Esophagus muscularis mucosa (tissue), 4 donors: ENCODE measurements around the gene SRD5A2. TPM values are rescaled to one million over a fixed set of nuclear protein-coding genes. Genes with fewer than 3 reads are reported as not detected.

Source experiments
- DNase-seq: peaks from one replicate; pipeline ENCODE4 v3.0.0-alpha.2; 2017; ENCODE audit errors: extremely low spot score
- H3K27ac ChIP-seq, 4 donors: fragments of 200-600 bp; sonication (generic); replicated peaks in 1 of 4; 1 replicate in 3 of 4; 2 replicates in 1 of 4; pipeline ENCODE4 v1.5.1; 2016 to 2019; ENCODE audit warnings: mild to moderate bottlenecking in 1 of 4
- H3K27me3 ChIP-seq, 4 donors: fragments of 200-600 bp; sonication (generic); one replicate each; pipeline versions ENCODE4 v1.5.1 to v1.6.0; 2016 to 2019
- H3K36me3 ChIP-seq, 4 donors: fragments of 200-600 bp; sonication (generic); one replicate each; pipeline ENCODE4 v1.5.1; 2016 to 2019
- H3K4me1 ChIP-seq, 4 donors: fragments of 200-600 bp; sonication (generic); one replicate each; pipeline ENCODE4 v1.5.1; 2016 to 2019
- H3K4me3 ChIP-seq, 4 donors: fragments of 200-600 bp; sonication (generic); 1 replicate in 2 of 4; 2 replicates in 2 of 4; pipeline ENCODE4 v1.5.1; 2016 to 2019; ENCODE audit warnings: mild to moderate bottlenecking in 4 of 4, moderate library complexity in 1 of 4
- H3K9me3 ChIP-seq, 4 donors: fragments of 200-600 bp; sonication (generic); 1 replicate in 3 of 4; 2 replicates in 1 of 4; pipeline ENCODE4 v1.5.1; 2016 to 2019
- CTCF ChIP-seq, 3 experiments: fragments of 200-600 bp in 2 of 3; fragments of 450-650 bp in 1 of 3; sonication (generic) in 2 of 3; IDR thresholded peaks; one replicate each; pipeline ENCODE4 v1.5.1; 2017 to 2019; ENCODE audit warnings: antibody characterized with exemption in 3 of 3, mild to moderate bottlenecking in 2 of 3, moderate library complexity in 1 of 3
- EP300 ChIP-seq: sonication (generic); formaldehyde crosslinking; IDR thresholded peaks from one replicate; pipeline ENCODE4 v1.6.1; 2017; ENCODE audit warnings: antibody characterized with exemption
- POLR2A ChIP-seq: fragments of 450-650 bp; IDR thresholded peaks from one replicate; pipeline ENCODE4 v1.6.1; 2017; ENCODE audit warnings: antibody characterized with exemption, moderate library complexity, mild to moderate bottlenecking, low read depth
- POLR2AphosphoS5 ChIP-seq, 2 donors: sonication (generic); formaldehyde crosslinking; IDR thresholded peaks; one replicate each; pipeline ENCODE4 v1.6.1; 2017; ENCODE audit warnings: antibody characterized with exemption in 2 of 2
- WGBS: methylation state at CpG from one replicate; pipeline ENCODE4 v1.1.5; 2018; 5-methylcytosine and 5-hydroxymethylcytosine counted together
- intact Hi-C: fragments of 100-400 bp; cut with DNase I; formaldehyde crosslinking; loops from one replicate; pipeline ENCODE4 v1.15.1; 2023
- total RNA-seq, 4 donors: library from RNA; depleted of rRNA; stranded (reverse); fragments of >200 nt; gene quantifications; one replicate each; pipeline versions ENCODE4 v1.1.0 to v1.2.1, GENCODE V29; 2016

The SRD5A2 gene
- total RNA-seq, 4 donors from 2014 or later: 0.06 TPM; not detected in 3

- H3K9me3 ChIP-seq: peaks cover 0 to 15% (median 11%) of the 10 kb centered on the region in 4 donors
- no peaks in the 10 kb centered on the region for H3K4me1 ChIP-seq
- WGBS: 92% methylated on average over 7 of the region's 10 CpGs
- H3K4me3 ChIP-seq: no peak overlapping the region
- H3K27ac ChIP-seq: no peak overlapping the region
- intact Hi-C loops: no loop called here
- no peaks in the 10 kb centered on the region for H3K36me3 ChIP-seq
- H3K27me3 ChIP-seq: no peaks in the 10 kb centered on the region
- no peak for DNase-seq
- no peak for TF ChIP-seq EP300
- TF ChIP-seq POLR2AphosphoS5 (IDR thresholded peaks at IDR 0.05): no peak
- TF ChIP-seq CTCF (IDR thresholded peaks at IDR 0.05): no peak
- no peak for TF ChIP-seq POLR2A
These were observed 12.0 kb downstream of the SRD5A2 start for GRCh38 chr2:31568585-31569201.

GRCh38 chr2:31567679-31568078 lies 13.1 kb downstream of the SRD5A2 start:
- intact Hi-C loops: no loop called here
- Histone ChIP-seq H3K4me3 (no peak overlapping the region), H3K9me3 (peaks cover 0 to 15% (median 11%) of the 10 kb centered on the region in 4 donors), H3K36me3 (no peaks in the 10 kb centered on the region), H3K27ac (no peak overlapping the region), H3K27me3 (no peaks in the 10 kb centered on the region), H3K4me1 (no peaks in the 10 kb centered on the region)
- TF ChIP-seq EP300: no peak
- no peak for TF ChIP-seq POLR2AphosphoS5 (IDR thresholded peaks at IDR 0.05)
- no peak for TF ChIP-seq POLR2A
- no peak for TF ChIP-seq CTCF (IDR thresholded peaks at IDR 0.05)
- 77% methylated on average over 2 of the region's 3 CpGs for WGBS
- no peak for DNase-seq

GRCh38 chr2:31563273-31563839 lies 17.4 kb downstream of the SRD5A2 start:
- Histone ChIP-seq H3K9me3 (no peaks in the 10 kb centered on the region), H3K27ac (no peak overlapping the region), H3K4me3 (no peak overlapping the region), H3K4me1 (no peaks in the 10 kb centered on the region), H3K27me3 (no peaks in the 10 kb centered on the region), H3K36me3 (no peaks in the 10 kb centered on the region)
- intact Hi-C loops: no loop called here
- no peak for DNase-seq
- TF ChIP-seq EP300 (no peak), POLR2AphosphoS5 (IDR thresholded peaks at IDR 0.05) (no peak), POLR2A (no peak), CTCF (IDR thresholded peaks at IDR 0.05) (no peak)
- 24% methylated on average over 1 of the region's 1 CpG for WGBS

GRCh38 chr2:31561823-31562222 lies 18.9 kb downstream of the SRD5A2 start:
- peaks cover 0 to 4% (median 2%) of the 10 kb centered on the region in 4 donors for H3K9me3 ChIP-seq
- H3K27me3 ChIP-seq: no peaks in the 10 kb centered on the region
- H3K36me3 ChIP-seq: no peaks in the 10 kb centered on the region
- no peaks in the 10 kb centered on the region for H3K4me1 ChIP-seq
- no peak for TF ChIP-seq CTCF (IDR thresholded peaks at IDR 0.05)
- TF ChIP-seq EP300: no peak
- TF ChIP-seq POLR2A: no peak
- TF ChIP-seq POLR2AphosphoS5 (IDR thresholded peaks at IDR 0.05): no peak
- no peak for DNase-seq
- 0% methylated on average over 1 of the region's 1 CpG for WGBS
- intact Hi-C loops: no loop called here
- H3K4me3 ChIP-seq: no peak overlapping the region
- H3K27ac ChIP-seq: no peak overlapping the region
